Measurements from ENCODE around the gene IAPP. TPM values are rescaled to one million over a fixed set of nuclear protein-coding genes. Genes with fewer than 3 reads are reported as not detected.
A peak's percentile ranks its signal among the peaks of the same experiment; 100 is the strongest.

Gene IAPP
- total and polyA plus RNA-seq, 9 of the 15 experiments (the other 6 are each of a cell fraction or from before 2014, with no cell fraction given) = not detected

GRCh38 chr12:21350975-21351374 is 21.7 kb upstream of the IAPP start (continued):
- TF ChIP-seq ZNF407 (IDR thresholded peaks at IDR 0.05; ENCODE audit: low read depth) = no peak
- TF ChIP-seq RBM15 (IDR thresholded peaks at IDR 0.05; ENCODE audit: insufficient read depth, low read length) = no peak
- no peak for TF ChIP-seq RERE (CRISPR knock-in tag; IDR thresholded peaks at IDR 0.05; ENCODE audit: borderline replicate concordance)
- no peak for TF ChIP-seq KDM5B (IDR thresholded peaks at IDR 0.05; ENCODE audit: insufficient replicate concordance, low read depth, low read length)
- TF ChIP-seq NR2C1 (IDR thresholded peaks at IDR 0.05) = no peak
- TF ChIP-seq NR2C1 (tag; IDR thresholded peaks at IDR 0.05) = no peak
- TF ChIP-seq NR0B1 (IDR thresholded peaks at IDR 0.05; ENCODE audit: partially characterized antibody) = no peak
- TF ChIP-seq ZNF165 (CRISPR knock-in tag; IDR thresholded peaks at IDR 0.05; ENCODE audit: borderline replicate concordance) = no peak
- TF ChIP-seq LEF1 (IDR thresholded peaks at IDR 0.05) = peak; percentile 91
- TF ChIP-seq ZNF124 (CRISPR knock-in tag; IDR thresholded peaks at IDR 0.05) = no peak
- no peak for TF ChIP-seq MTF1 (CRISPR knock-in tag; IDR thresholded peaks at IDR 0.05; ENCODE audit: borderline replicate concordance)
- TF ChIP-seq TEAD4 (IDR thresholded peaks at IDR 0.05; ENCODE audit: low read length) = peak; percentile 72
- no peak for TF ChIP-seq TEAD4 (CRISPR knock-in tag; IDR thresholded peaks at IDR 0.05; ENCODE audit: borderline replicate concordance)
- TF ChIP-seq ZNF140 (CRISPR knock-in tag; IDR thresholded peaks at IDR 0.05) = no peak
